HEK293 (cell line): Measurements from ENCODE around the gene TMEM179.

Source experiments
- CTCF ChIA-PET: fragments of 350-600 bp; formaldehyde crosslinking; extraction: SDS; loops from one replicate; lab custom pipeline; 2021; ENCODE audit warnings: antibody characterized with exemption; lab: Yijun Ruan, JAX
- POLR2A ChIA-PET: fragments of 300-600 bp; formaldehyde crosslinking; extraction: SDS; loops from one replicate; lab custom pipeline; 2020; ENCODE audit warnings: antibody characterized with exemption, inconsistent platforms; lab: Yijun Ruan, JAX
- H3K27ac ChIP-seq: fragments of 200-500 bp; sonication (Bioruptor generic); 2 replicates; pipeline ENCODE4 v1.5.1; 2014; ENCODE audit warnings: low read depth, low read length, control low read depth, inconsistent platforms; ENCODE audit errors: extremely low read depth
- H3K36me3 ChIP-seq, 2 experiments: fragments of 200-500 bp in 1 of 2; sonication (Bioruptor generic) in 1 of 2; 1 replicate in 1 of 2; 2 replicates in 1 of 2; pipeline ENCODE4 v1.5.1; 2014 to 2017; ENCODE audit warnings: inconsistent platforms in 2 of 2, low read length in 2 of 2; ENCODE audit not compliant: control insufficient read depth in 2 of 2, insufficient read depth in 1 of 2
- H3K4me1 ChIP-seq: fragments of 200-500 bp; sonication (Bioruptor generic); 2 replicates; pipeline ENCODE4 v1.5.1; 2014; ENCODE audit warnings: mild to moderate bottlenecking, low read length, inconsistent platforms; ENCODE audit not compliant: control insufficient read depth, insufficient read depth
- H3K4me3 ChIP-seq: 2 replicates; pipeline ENCODE4 v1.5.1; 2011; ENCODE audit warnings: low read depth, mild to moderate bottlenecking, control low read depth, low read length, moderate library complexity
- H3K9me3 ChIP-seq: fragments of 200-500 bp; sonication (Bioruptor generic); 2 replicates; pipeline ENCODE4 v1.5.1; 2014; ENCODE audit warnings: low read depth, low read length, inconsistent platforms; ENCODE audit not compliant: control insufficient read depth, insufficient read depth
- KLF1 ChIP-seq: fragments of 450-650 bp; formaldehyde crosslinking; IDR thresholded peaks from 2 replicates; pipeline ENCODE4 v1.5.1; 2016; ENCODE audit warnings: missing biosample characterization, missing genetic modification characterization
- WT1 ChIP-seq: fragments of 450-650 bp; formaldehyde crosslinking; IDR thresholded peaks from 2 replicates; pipeline ENCODE4 v1.5.1; 2016; ENCODE audit warnings: missing biosample characterization, missing genetic modification characterization
- YY2 ChIP-seq: fragments of 450-650 bp; formaldehyde crosslinking; IDR thresholded peaks from 2 replicates; pipeline ENCODE4 v1.5.1; 2016; ENCODE audit warnings: missing biosample characterization, missing genetic modification characterization
- ZBTB7A ChIP-seq: fragments of 450-650 bp; formaldehyde crosslinking; IDR thresholded peaks from 2 replicates; pipeline ENCODE4 v1.5.1; 2016; ENCODE audit warnings: low read depth, missing biosample characterization, missing genetic modification characterization
- ZBTB8A ChIP-seq: fragments of 450-650 bp; formaldehyde crosslinking; IDR thresholded peaks from 2 replicates; pipeline ENCODE4 v1.5.1; 2016; ENCODE audit warnings: missing biosample characterization, missing genetic modification characterization
- ZNF221 ChIP-seq: fragments of 450-650 bp; formaldehyde crosslinking; IDR thresholded peaks from 2 replicates; pipeline ENCODE4 v1.5.1; 2017; ENCODE audit warnings: missing biosample characterization, missing genetic modification characterization, borderline replicate concordance
- ZNF404 ChIP-seq: fragments of 450-650 bp; formaldehyde crosslinking; IDR thresholded peaks from 2 replicates; pipeline ENCODE4 v1.5.1; 2017; ENCODE audit warnings: missing biosample characterization, missing genetic modification characterization
- ZNF514 ChIP-seq: fragments of 450-650 bp; formaldehyde crosslinking; IDR thresholded peaks from 2 replicates; pipeline ENCODE4 v1.5.1; 2016; ENCODE audit warnings: missing biosample characterization, missing genetic modification characterization
- ZNF654 ChIP-seq: fragments of 450-650 bp; formaldehyde crosslinking; IDR thresholded peaks from 2 replicates; pipeline ENCODE4 v1.5.1; 2016; ENCODE audit warnings: low read depth, missing biosample characterization, missing genetic modification characterization
- ZNF670 ChIP-seq: fragments of 450-650 bp; formaldehyde crosslinking; IDR thresholded peaks from 2 replicates; pipeline ENCODE4 v1.5.1; 2016; ENCODE audit warnings: missing biosample characterization, missing genetic modification characterization, low read depth
- ZNF776 ChIP-seq: fragments of 450-650 bp; formaldehyde crosslinking; IDR thresholded peaks from 2 replicates; pipeline ENCODE4 v1.5.0; 2017; ENCODE audit warnings: missing biosample characterization, missing genetic modification characterization, borderline replicate concordance
- ZSCAN30 ChIP-seq: fragments of 450-650 bp; IDR thresholded peaks from 2 replicates; pipeline ENCODE4 v1.5.1; 2018; ENCODE audit warnings: missing biosample characterization, mild to moderate bottlenecking, missing genetic modification characterization, moderate library complexity
- TF ChIP-seq, protein P1 (sequence below): fragments of 450-650 bp; formaldehyde crosslinking; IDR thresholded peaks from 2 replicates; pipeline ENCODE4 v1.5.1; 2017; ENCODE audit warnings: missing biosample characterization, missing genetic modification characterization
- TF ChIP-seq, protein P2 (sequence below): fragments of 450-650 bp; formaldehyde crosslinking; IDR thresholded peaks from 2 replicates; pipeline ENCODE4 v1.5.1; 2017; ENCODE audit warnings: missing biosample characterization, missing genetic modification characterization
- TF ChIP-seq, protein P3 (sequence below): fragments of 450-650 bp; formaldehyde crosslinking; IDR thresholded peaks from 2 replicates; pipeline ENCODE4 v1.5.1; 2016; ENCODE audit warnings: missing biosample characterization, missing genetic modification characterization
- TF ChIP-seq, protein P4 (sequence below): fragments of 450-650 bp; formaldehyde crosslinking; IDR thresholded peaks from 2 replicates; pipeline ENCODE4 v1.5.1; 2016; ENCODE audit warnings: missing biosample characterization, missing genetic modification characterization
- TF ChIP-seq, protein P5 (sequence below): IDR thresholded peaks from 2 replicates; pipeline ENCODE4 v1.6.1; 2011; ENCODE audit warnings: mild to moderate bottlenecking, low read depth, low read length, borderline replicate concordance

Gene TMEM179

DNA sequence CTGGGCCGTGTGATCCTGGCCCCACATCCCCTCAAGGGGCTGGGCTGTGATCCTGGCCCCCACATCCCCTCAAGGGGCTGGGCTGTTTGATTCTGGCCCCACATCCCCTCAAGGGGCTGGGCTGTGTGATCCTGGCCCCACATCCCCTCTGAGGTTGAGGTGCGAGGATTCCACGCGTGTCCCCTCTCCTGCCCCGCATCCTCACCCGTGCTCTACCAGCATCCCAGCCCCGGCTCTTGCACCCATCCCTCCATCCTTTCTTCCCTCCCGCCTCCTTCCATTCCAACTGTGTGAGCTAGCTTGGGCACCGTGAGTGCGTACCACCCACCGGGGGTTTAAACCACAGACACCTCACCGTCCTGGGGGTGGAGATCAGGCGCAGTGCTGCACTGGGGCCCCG lies 31.1 kb upstream of the TMEM179 start:
- ChIA-PET CTCF (interaction anchor here (0.7 kb wide), 1 partner anchor 86 kb away, joined by 3 read pairs; no protein-coding TSS in a partner anchor), POLR2A (no interaction called here)
- no peak for TF ChIP-seq ZNF776 (tag by site-specific recombination)
- no peak for TF ChIP-seq ZNF404 (tag by site-specific recombination)
- TF ChIP-seq, protein P1, sequence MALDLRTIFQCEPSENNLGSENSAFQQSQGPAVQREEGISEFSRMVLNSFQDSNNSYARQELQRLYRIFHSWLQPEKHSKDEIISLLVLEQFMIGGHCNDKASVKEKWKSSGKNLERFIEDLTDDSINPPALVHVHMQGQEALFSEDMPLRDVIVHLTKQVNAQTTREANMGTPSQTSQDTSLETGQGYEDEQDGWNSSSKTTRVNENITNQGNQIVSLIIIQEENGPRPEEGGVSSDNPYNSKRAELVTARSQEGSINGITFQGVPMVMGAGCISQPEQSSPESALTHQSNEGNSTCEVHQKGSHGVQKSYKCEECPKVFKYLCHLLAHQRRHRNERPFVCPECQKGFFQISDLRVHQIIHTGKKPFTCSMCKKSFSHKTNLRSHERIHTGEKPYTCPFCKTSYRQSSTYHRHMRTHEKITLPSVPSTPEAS (tag by site-specific recombination) = no peak
- no peak for TF ChIP-seq ZNF221
- TF ChIP-seq, protein P2, sequence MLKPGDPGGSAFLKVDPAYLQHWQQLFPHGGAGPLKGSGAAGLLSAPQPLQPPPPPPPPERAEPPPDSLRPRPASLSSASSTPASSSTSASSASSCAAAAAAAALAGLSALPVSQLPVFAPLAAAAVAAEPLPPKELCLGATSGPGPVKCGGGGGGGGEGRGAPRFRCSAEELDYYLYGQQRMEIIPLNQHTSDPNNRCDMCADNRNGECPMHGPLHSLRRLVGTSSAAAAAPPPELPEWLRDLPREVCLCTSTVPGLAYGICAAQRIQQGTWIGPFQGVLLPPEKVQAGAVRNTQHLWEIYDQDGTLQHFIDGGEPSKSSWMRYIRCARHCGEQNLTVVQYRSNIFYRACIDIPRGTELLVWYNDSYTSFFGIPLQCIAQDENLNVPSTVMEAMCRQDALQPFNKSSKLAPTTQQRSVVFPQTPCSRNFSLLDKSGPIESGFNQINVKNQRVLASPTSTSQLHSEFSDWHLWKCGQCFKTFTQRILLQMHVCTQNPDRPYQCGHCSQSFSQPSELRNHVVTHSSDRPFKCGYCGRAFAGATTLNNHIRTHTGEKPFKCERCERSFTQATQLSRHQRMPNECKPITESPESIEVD (tag by site-specific recombination) = no peak
- TF ChIP-seq ZNF670 (tag by site-specific recombination) = no peak
- no peak for TF ChIP-seq WT1
- no peak for TF ChIP-seq ZBTB8A (tag by site-specific recombination)
- TF ChIP-seq, protein P3, sequence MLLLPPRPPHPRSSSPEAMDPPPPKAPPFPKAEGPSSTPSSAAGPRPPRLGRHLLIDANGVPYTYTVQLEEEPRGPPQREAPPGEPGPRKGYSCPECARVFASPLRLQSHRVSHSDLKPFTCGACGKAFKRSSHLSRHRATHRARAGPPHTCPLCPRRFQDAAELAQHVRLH (tag by site-specific recombination) = no peak
- no peak for TF ChIP-seq ZSCAN30 (tag by site-specific recombination)
- no peak for TF ChIP-seq YY2 (tag by site-specific recombination)
- TF ChIP-seq, protein P4, sequence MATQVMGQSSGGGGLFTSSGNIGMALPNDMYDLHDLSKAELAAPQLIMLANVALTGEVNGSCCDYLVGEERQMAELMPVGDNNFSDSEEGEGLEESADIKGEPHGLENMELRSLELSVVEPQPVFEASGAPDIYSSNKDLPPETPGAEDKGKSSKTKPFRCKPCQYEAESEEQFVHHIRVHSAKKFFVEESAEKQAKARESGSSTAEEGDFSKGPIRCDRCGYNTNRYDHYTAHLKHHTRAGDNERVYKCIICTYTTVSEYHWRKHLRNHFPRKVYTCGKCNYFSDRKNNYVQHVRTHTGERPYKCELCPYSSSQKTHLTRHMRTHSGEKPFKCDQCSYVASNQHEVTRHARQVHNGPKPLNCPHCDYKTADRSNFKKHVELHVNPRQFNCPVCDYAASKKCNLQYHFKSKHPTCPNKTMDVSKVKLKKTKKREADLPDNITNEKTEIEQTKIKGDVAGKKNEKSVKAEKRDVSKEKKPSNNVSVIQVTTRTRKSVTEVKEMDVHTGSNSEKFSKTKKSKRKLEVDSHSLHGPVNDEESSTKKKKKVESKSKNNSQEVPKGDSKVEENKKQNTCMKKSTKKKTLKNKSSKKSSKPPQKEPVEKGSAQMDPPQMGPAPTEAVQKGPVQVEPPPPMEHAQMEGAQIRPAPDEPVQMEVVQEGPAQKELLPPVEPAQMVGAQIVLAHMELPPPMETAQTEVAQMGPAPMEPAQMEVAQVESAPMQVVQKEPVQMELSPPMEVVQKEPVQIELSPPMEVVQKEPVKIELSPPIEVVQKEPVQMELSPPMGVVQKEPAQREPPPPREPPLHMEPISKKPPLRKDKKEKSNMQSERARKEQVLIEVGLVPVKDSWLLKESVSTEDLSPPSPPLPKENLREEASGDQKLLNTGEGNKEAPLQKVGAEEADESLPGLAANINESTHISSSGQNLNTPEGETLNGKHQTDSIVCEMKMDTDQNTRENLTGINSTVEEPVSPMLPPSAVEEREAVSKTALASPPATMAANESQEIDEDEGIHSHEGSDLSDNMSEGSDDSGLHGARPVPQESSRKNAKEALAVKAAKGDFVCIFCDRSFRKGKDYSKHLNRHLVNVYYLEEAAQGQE = no peak
- no peak for TF ChIP-seq ZNF654 (tag by site-specific recombination)
- TF ChIP-seq, protein P5, sequence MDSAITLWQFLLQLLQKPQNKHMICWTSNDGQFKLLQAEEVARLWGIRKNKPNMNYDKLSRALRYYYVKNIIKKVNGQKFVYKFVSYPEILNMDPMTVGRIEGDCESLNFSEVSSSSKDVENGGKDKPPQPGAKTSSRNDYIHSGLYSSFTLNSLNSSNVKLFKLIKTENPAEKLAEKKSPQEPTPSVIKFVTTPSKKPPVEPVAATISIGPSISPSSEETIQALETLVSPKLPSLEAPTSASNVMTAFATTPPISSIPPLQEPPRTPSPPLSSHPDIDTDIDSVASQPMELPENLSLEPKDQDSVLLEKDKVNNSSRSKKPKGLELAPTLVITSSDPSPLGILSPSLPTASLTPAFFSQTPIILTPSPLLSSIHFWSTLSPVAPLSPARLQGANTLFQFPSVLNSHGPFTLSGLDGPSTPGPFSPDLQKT = no peak
- TF ChIP-seq ZBTB7A (tag by site-specific recombination) = no peak
- Histone ChIP-seq H3K27ac (no peak overlapping the region), H3K4me1 (peaks cover 7% of the 10 kb centered on the region; the same call in 1 of the 2 replicates), H3K4me3 (no peak overlapping the region), H3K36me3 (no peaks in the 10 kb centered on the region), H3K9me3 (no peaks in the 10 kb centered on the region)

DNA sequence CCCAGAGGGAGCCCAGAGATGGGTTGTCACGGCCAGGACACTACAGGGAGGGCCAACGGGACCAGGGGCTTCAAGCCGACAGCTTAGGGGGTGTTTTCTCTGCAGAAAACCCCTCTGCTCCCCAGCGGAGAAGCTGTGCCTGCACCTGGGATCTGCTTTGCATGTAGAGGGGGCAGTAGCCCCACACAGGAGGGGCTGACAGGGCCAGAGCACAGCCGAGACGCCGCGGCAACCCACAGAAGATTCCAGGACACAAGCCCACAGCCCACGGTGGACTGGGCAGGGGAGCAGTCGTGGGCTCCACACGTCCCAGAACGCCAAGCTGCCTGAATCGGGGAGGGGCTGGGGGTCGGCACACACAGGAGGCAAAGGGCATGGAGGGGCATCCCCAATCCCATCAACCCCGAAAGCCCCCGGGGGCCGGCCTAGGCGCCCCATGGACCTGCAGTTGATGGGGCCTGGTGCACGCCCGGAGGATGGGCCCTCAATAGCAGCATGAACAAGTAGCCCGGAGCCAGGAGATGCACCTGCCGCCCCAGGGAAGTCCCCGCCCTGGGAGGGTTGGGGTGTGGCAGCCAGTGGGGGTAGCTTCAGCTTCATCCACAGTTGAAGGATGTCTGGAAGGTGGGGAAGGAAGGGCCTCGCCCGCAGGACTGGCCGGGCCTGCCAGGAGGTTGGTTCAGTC lies 30.5 kb upstream of the TMEM179 start:
- peak; percentile 94 for TF ChIP-seq KLF1
- no peak for TF ChIP-seq ZNF514 (tag by site-specific recombination)
- Histone ChIP-seq H3K4me1 (peaks cover 7% of the 10 kb centered on the region; the same call in 1 of the 2 replicates), H3K36me3 (no peaks in the 10 kb centered on the region), H3K4me3 (no peak overlapping the region), H3K27ac (no peak overlapping the region), H3K9me3 (no peaks in the 10 kb centered on the region)
- ChIA-PET POLR2A (no interaction called here), CTCF (interaction anchor here (0.7 to 0.8 kb wide), 2 partner anchors 71 to 557 kb away, joined by 3 to 5 read pairs; no protein-coding TSS in a partner anchor)
